Urothelium cell line (cell line): ENCODE data around the gene FAM13A.

ENCODE experiments used
- DNase-seq: peaks from one replicate; pipeline ENCODE4 v3.0.0; 2011; ENCODE audit warnings: low spot score, mixed read lengths
- FAIRE-seq: peaks from 2 replicates; lab custom pipeline; 2011; peaks lifted over from hg19 to GRCh38; lab: Jason Lieb, UNC

Gene FAM13A

GRCh38 chr4:88754796-88755195 is 302.2 kb downstream of the FAM13A start:
- no peak for FAIRE-seq

GRCh38 chr4:88753658-88754571 is 303.1 kb downstream of the FAM13A start:
- FAIRE-seq, result no peak
- DNase-seq, result no peak

More at GRCh38 chr4:88754796-88755195, 302.2 kb downstream of the FAM13A start:
- DNase-seq, result no peak

GRCh38 chr4:88752754-88753153 is 304.2 kb downstream of the FAM13A start:
- FAIRE-seq (no peak), DNase-seq (no peak)

DNA sequence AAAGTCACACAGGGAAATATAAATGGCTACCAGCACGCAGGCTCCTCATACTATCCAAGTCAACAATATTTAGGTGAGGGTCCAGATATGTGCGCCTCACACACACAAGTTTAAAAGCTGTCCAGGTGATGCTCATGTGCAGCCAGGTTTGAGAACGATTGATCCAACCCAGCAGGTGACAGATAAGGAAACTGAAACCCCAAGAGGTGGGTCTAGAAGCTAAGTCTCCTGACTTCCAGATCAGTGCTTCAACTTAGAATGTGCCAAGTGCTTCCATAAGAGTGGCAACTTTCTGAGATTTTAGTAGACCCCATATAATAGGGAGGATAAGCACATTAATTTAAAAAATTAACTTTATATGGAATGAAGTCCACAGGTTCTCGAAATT is 304.9 kb downstream of the FAM13A start:
- no peak for FAIRE-seq

DNA sequence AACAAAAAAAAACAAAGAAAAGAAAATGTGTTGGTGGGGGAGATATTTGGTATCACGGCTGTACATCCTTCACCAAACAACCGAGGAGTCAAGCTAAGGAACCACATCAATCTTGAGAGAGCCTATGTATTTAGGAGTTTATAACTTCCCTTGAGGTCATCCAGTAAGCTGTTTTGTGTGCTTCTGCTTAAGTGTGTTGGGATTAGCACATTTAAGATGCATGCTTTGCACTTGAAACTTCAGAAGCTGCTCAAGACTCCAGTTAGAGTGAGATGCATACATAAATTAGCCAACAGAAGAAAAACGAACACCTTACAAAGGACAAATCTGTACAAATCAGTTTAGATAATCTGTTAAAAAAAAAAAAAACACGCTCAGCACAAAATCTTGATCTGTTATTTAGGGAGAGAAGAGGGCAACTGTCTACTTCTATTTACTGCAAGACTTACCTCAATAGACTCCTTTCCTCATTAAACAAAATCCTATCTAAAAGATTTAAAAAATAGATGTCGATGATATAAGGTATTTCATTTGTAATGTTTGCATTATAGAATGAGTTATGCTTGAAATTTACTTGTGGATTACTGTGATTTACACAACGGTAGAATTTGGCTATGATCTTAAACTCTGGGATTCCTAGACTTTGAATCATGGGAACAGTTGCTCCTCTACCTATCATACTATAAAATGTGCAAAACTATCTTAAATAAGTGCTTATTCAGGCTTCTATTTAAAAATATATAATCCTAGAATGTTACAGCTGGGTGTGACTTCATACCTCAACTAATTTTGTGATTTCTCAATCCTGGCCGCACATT is 305.5 kb downstream of the FAM13A start:
- no peak for FAIRE-seq
- DNase-seq, result no peak

More for the DNA sequence above, 304.9 kb downstream of the FAM13A start:
- DNase-seq, result no peak

DNA sequence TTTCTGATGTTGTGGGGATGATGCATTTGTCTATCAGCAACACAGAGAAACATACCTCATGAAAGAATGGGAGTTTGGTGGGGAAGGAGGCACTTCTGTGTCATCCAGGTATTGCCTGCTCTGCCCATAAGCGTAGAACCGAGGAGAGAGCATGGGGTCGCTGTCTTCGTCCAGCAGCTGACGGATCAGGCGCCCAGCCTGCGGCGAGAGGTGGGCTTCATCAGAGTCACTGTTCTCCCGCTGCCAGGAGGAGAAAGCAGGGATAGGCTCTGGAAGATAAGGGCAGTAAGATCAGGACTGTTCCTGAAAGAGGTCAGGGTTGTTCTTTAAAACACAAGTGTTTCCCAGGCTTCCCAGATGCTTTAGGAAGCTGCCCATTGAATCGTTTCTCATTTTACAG is 306.6 kb downstream of the FAM13A start:
- FAIRE-seq (no peak), DNase-seq (no peak)

- DNase-seq, result no peak
- FAIRE-seq, result no peak
Measured at GRCh38 chr4:88747351-88747750, 309.6 kb downstream of the FAM13A start.

- no peak for FAIRE-seq
- DNase-seq, result no peak
Measured at GRCh38 chr4:88746206-88746605, 310.8 kb downstream of the FAM13A start.

GRCh38 chr4:88745581-88746163 is 311.3 kb downstream of the FAM13A start:
- FAIRE-seq (no peak), DNase-seq (no peak)

DNA sequence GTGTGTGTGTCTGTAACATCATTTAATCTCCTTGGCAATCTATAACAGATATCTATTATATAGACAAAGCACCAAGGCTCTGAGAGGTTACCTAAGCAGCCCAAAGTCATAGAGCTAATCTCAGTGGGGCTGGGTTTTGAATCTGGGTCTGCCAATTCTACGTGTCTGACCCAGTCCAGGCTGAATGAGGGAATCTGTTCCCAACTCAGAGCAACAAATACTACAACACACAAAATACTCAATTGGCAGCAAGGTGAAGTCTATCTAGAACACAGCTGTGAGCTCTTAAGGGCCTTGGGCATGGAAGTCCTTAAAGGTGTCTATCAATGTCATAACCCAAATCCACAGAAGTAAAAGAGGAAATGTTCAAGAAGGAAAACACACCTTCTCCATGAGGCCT is 311.8 kb downstream of the FAM13A start:
- no peak for DNase-seq
- FAIRE-seq, result no peak

GRCh38 chr4:88744609-88745008 is 312.4 kb downstream of the FAM13A start:
- DNase-seq, result no peak
- FAIRE-seq, result no peak

GRCh38 chr4:88743696-88744095 is 313.3 kb downstream of the FAM13A start:
- FAIRE-seq, result no peak
- DNase-seq, result peak; percentile 11

DNA sequence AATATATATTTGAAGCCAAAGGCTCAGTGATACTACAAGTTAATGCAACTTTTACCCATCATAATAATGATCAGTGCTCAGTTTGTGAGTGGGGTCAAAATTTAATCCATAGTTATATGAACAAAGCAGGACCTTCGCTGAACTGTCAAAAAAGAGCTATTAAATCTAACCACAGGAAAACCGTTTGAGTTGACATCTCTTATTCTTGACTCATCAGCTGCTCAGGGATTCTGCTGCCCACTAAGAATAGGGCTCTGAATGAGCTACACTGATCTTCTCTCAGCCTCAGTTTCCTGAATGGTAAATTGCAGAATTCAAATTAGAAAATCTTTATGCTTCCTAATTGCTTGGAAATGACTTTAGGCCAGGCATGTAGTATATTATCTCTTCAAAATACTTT is 314.4 kb downstream of the FAM13A start:
- DNase-seq, result no peak
- FAIRE-seq, result no peak

GRCh38 chr4:88738180-88738579 is 318.8 kb downstream of the FAM13A start:
- FAIRE-seq (no peak), DNase-seq (no peak)

DNA sequence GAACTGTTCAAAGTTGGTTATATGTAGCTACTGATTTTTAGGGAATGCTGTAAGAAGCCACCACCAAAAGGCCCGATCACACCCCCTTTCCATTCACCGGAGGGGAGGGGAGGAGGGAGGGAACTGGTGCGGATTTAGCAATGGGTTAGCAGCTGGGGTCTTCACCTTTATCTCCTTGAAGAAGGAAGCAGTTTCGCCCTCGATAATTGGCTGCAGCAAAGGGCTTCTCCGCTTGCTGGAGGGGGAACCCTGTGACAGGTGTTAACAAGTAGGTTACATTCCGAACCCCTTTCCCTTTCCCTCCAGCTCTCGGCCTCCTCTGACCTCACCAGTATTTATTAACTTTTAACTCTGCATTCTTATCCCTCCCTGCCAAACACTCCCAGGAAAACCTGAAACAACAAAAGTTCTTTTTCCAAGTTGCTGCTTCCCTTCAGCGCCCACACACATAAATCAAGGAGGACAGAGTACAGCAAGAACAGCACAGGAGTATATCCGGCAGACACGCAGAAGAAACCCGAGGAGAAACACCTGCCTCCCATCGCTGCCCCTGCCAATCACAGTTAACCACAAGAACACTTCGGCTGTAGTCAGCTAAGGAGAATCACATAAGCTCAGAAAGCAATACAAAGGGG is 319.6 kb downstream of the FAM13A start:
- DNase-seq, result no peak

DNA sequence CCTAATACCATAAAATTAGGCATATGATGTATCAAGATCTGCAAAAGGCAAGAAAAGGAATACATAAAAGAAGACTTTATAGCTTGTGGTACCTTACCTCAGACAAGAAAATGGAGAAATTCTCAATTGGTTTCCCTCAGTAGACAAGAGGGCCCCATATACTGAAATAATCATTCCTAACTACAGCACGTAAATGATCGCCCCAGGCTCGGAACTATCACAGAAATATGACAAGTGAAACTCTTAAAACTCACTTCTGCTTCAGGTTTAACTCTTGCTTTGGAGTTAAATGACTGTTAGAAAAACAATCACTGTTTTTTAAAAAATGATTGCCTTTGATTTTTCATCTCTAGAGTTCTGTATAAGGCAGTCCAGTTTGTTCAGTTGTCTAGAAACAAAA is 320.7 kb downstream of the FAM13A start:
- no peak for FAIRE-seq
- DNase-seq, result no peak

More for the DNA sequence above, 319.6 kb downstream of the FAM13A start:
- FAIRE-seq, result no peak

DNA sequence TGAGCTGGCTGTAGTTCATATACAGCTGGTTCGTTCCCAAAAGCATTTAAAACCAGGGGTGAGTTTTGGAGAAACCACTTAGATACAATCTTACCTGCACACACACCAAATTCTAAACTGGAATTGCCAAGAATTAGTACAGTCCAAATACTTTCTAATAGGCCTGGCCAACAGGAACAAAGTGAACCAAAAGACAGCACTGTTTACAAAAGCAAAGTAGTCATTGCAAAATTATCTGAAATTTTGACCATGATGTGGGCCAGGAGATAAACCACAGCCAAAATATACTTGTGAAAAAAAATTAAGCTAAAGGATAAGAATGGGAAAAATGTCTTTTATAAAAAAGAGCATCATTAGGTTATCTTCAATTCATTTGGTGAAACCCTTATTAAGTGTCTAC is 321.4 kb downstream of the FAM13A start:
- DNase-seq (no peak), FAIRE-seq (no peak)

DNA sequence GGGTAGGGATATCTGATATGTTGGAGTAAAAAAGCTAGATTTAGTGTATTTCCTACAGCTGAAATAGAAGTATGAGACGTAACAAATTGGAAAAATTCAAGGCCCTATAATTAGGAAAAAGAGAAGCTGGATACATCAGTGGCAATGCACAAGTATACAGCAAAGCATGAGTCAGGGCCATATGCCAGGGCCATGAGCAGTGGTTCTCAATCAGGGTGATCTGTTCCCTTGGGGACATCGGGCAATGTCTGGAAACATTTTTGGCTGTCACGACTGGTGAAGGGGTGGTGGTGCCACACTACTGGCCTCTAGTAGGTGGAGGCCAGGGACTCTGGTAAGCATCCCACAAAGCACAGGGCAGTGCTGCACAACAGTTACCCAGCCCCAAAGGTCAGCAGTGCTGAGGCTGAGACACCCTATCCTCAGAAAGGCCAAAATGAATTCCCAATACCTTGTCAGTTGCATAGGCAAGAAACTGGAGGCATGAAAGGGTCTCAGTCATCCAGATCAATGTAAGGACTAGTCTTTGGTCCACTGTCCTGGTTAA is 322.5 kb downstream of the FAM13A start:
- no peak for DNase-seq
- no peak for FAIRE-seq

- no peak for FAIRE-seq
- DNase-seq, result no peak
Measured at GRCh38 chr4:88732714-88733368, 324.1 kb downstream of the FAM13A start.

GRCh38 chr4:88731381-88731780 is 325.6 kb downstream of the FAM13A start:
- DNase-seq (no peak), FAIRE-seq (no peak)
